HepG2 (cell line): ENCODE data around the gene WDR35. TPM values are rescaled to one million over a fixed set of nuclear protein-coding genes. Genes with fewer than 3 reads are reported as not detected.
A peak's percentile ranks its signal among the peaks of the same experiment; 100 is the strongest.

Experiments used
- ATF4 ChIP-seq, 2 experiments: fragments of 450-650 bp in 1 of 2; sonication (generic) in 1 of 2; formaldehyde crosslinking; IDR thresholded peaks; 2 replicates each; pipeline versions ENCODE4 v1.5.0 to v1.8.0; 2020 to 2022; ENCODE audit warnings: mild to moderate bottlenecking in 1 of 2, missing genetic modification reagents in 1 of 2
- CHCHD3 ChIP-seq: sonication (generic); formaldehyde crosslinking; IDR thresholded peaks from 2 replicates; pipeline ENCODE4 v1.8.0; 2022; ENCODE audit warnings: mild to moderate bottlenecking, missing genetic modification reagents, moderate library complexity
- DR1 ChIP-seq: sonication (generic); formaldehyde crosslinking; IDR thresholded peaks from 2 replicates; pipeline ENCODE4 v1.8.0; 2021; ENCODE audit warnings: mild to moderate bottlenecking, missing genetic modification reagents, inconsistent platforms
- EZH2 ChIP-seq: conservative IDR thresholded peaks from 2 replicates; pipeline ENCODE4 v1.6.1; 2012; ENCODE audit warnings: mild to moderate bottlenecking, low read depth, low read length, moderate library complexity
- GABPB1 ChIP-seq: IDR thresholded peaks from 2 replicates; pipeline ENCODE4 v1.6.1; 2016; ENCODE audit warnings: mild to moderate bottlenecking, missing genetic modification reagents, moderate library complexity, missing compliant biosample characterization
- HDAC6 ChIP-seq: fragments of 200-600 bp; sonication (generic); IDR thresholded peaks from 2 replicates; pipeline ENCODE4 v1.7.0; 2017; ENCODE audit warnings: mild to moderate bottlenecking, antibody characterized with exemption, low read length, low read depth
- KAT2B ChIP-seq: fragments of 150-350 bp; IDR thresholded peaks from 2 replicates; pipeline ENCODE4 v1.6.1; 2014; ENCODE audit warnings: low read depth, low read length, borderline replicate concordance
- MED13 ChIP-seq: sonication (generic); formaldehyde crosslinking; IDR thresholded peaks from 2 replicates; pipeline ENCODE4 v1.5.0; 2020; ENCODE audit warnings: missing genetic modification reagents
- ZBTB7A ChIP-seq: sonication (generic); formaldehyde crosslinking; IDR thresholded peaks from 2 replicates; pipeline ENCODE4 v1.8.0; 2022; ENCODE audit warnings: mild to moderate bottlenecking, missing genetic modification reagents
- ZNF24 ChIP-seq: fragments of 450-650 bp; IDR thresholded peaks from 2 replicates; pipeline ENCODE4 v1.6.1; 2017; ENCODE audit warnings: antibody characterized with exemption, mild to moderate bottlenecking
- ZNF350 ChIP-seq: sonication (generic); formaldehyde crosslinking; IDR thresholded peaks from 2 replicates; pipeline ENCODE4 v1.4.0; 2020; ENCODE audit warnings: mild to moderate bottlenecking, low read depth, missing genetic modification reagents, borderline replicate concordance
- ZNF382 ChIP-seq: sonication (generic); formaldehyde crosslinking; IDR thresholded peaks from 2 replicates; pipeline ENCODE4 v1.5.0; 2020; ENCODE audit warnings: missing genetic modification reagents, mild to moderate bottlenecking, borderline replicate concordance
- ZNF383 ChIP-seq: sonication (generic); formaldehyde crosslinking; IDR thresholded peaks from 2 replicates; pipeline ENCODE4 v1.4.0; 2020; ENCODE audit warnings: missing genetic modification reagents, mild to moderate bottlenecking, borderline replicate concordance
- ZNF562 ChIP-seq: sonication (generic); formaldehyde crosslinking; IDR thresholded peaks from 2 replicates; pipeline ENCODE4 v1.8.0; 2022; ENCODE audit warnings: missing genetic modification reagents, borderline replicate concordance
- ZNF687 ChIP-seq: sonication (generic); formaldehyde crosslinking; IDR thresholded peaks from 2 replicates; pipeline ENCODE4 v1.5.1; 2020; ENCODE audit warnings: mild to moderate bottlenecking, missing genetic modification reagents, moderate library complexity
- ZNF768 ChIP-seq: sonication (generic); formaldehyde crosslinking; IDR thresholded peaks from 2 replicates; pipeline ENCODE4 v1.4.0; 2020; ENCODE audit warnings: missing genetic modification reagents
- ZNF788 ChIP-seq: sonication (generic); formaldehyde crosslinking; IDR thresholded peaks from 2 replicates; pipeline ENCODE4 v1.5.0; 2020; ENCODE audit warnings: mild to moderate bottlenecking, missing genetic modification reagents, borderline replicate concordance
- polyA plus RNA-seq, 8 experiments: library from polyadenylated mRNA; depleted of rRNA in 3 of 8; stranded (reverse) in 7 of 8; unstranded in 1 of 8; fragments of >200 nt; fragmentation: Illumina TruSeq in 4 of 8; extraction: Trizol in 4 of 8; gene quantifications; 2 replicates each; pipeline versions ENCODE4 v1.2.1 to v1.2.3, GENCODE V29; 2011 to 2016; ENCODE audit warnings: low read depth in 4 of 8, missing spikeins in 1 of 8, mixed read lengths in 1 of 8; ENCODE audit not compliant: insufficient read depth in 1 of 8
- total RNA-seq, 5 experiments: library from RNA; depleted of rRNA; stranded (reverse); fragments of >200 nt; fragmentation: Illumina TruSeq; extraction: Trizol; gene quantifications; 2 replicates each; pipeline ENCODE4 v1.2.3, GENCODE V29; 2016; ENCODE audit warnings: low read depth in 1 of 5
- TF ChIP-seq, protein P1 (sequence below): sonication (generic); formaldehyde crosslinking; IDR thresholded peaks from 2 replicates; pipeline ENCODE4 v1.9.0; 2022; ENCODE audit warnings: missing genetic modification reagents, mild to moderate bottlenecking, borderline replicate concordance
- TF ChIP-seq, protein P2 (sequence below): sonication (generic); formaldehyde crosslinking; IDR thresholded peaks from 2 replicates; pipeline ENCODE4 v1.8.0; 2022; ENCODE audit warnings: low read depth, missing genetic modification reagents
- TF ChIP-seq, protein P3 (sequence below): sonication (generic); formaldehyde crosslinking; IDR thresholded peaks from 2 replicates; pipeline ENCODE4 v1.8.1; 2023; ENCODE audit warnings: mild to moderate bottlenecking, missing genetic modification reagents, borderline replicate concordance
- TF ChIP-seq, protein P4 (sequence below): sonication (generic); formaldehyde crosslinking; IDR thresholded peaks from 2 replicates; pipeline ENCODE4 v1.5.0; 2020; ENCODE audit warnings: missing genetic modification reagents, mild to moderate bottlenecking, borderline replicate concordance

WDR35 gene
- total and polyA plus RNA-seq, 2 of the 13 experiments (the other 11 are each of a cell fraction or from before 2014, with no cell fraction given): 11.1 to 19.6 TPM

DNA sequence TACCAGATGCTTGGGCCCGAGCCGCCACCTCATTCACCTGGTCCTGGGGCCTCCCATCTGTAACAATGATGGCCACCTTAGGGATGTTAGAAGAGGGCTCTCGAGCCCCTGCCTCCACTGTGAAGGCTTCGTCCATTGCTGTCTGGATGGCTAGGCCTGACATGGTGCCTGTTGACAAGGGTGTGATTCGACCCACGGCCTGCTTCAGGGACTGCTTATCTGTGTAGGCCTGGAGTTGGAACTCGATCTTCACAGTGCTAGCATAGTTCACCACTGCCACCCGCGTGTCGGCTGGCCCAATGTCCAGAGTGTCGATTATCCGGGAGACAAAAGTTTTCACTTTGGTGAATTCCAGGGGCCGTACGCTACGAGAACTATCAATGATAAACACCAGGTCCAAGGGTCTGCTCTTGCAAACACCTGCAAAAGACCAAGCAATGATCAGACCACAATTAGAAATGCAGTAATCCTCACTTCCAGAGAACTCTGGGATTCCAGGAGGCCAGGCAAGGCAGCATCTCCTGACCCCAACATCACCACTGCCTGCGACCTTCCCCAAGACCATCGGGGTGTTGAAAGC lies 16.1 kb upstream of the WDR35 start (continued):
- peak; percentile 96 for TF ChIP-seq ZNF687 (CRISPR knock-in tag)
- no peak for TF ChIP-seq EZH2
- TF ChIP-seq ZNF383 (CRISPR knock-in tag): no peak
- no peak for TF ChIP-seq ATF4 (CRISPR knock-in tag; IDR thresholded peaks at IDR 0.05)
- no peak for TF ChIP-seq ZNF788 (CRISPR knock-in tag)
- no peak for TF ChIP-seq GABPB1
- TF ChIP-seq CHCHD3 (CRISPR knock-in tag): no peak
- TF ChIP-seq, protein P1, sequence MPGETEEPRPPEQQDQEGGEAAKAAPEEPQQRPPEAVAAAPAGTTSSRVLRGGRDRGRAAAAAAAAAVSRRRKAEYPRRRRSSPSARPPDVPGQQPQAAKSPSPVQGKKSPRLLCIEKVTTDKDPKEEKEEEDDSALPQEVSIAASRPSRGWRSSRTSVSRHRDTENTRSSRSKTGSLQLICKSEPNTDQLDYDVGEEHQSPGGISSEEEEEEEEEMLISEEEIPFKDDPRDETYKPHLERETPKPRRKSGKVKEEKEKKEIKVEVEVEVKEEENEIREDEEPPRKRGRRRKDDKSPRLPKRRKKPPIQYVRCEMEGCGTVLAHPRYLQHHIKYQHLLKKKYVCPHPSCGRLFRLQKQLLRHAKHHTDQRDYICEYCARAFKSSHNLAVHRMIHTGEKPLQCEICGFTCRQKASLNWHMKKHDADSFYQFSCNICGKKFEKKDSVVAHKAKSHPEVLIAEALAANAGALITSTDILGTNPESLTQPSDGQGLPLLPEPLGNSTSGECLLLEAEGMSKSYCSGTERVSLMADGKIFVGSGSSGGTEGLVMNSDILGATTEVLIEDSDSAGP (CRISPR knock-in tag): no peak
- TF ChIP-seq ZBTB7A (CRISPR knock-in tag): no peak
- no peak for TF ChIP-seq ZNF768 (CRISPR knock-in tag)
- TF ChIP-seq, protein P2, sequence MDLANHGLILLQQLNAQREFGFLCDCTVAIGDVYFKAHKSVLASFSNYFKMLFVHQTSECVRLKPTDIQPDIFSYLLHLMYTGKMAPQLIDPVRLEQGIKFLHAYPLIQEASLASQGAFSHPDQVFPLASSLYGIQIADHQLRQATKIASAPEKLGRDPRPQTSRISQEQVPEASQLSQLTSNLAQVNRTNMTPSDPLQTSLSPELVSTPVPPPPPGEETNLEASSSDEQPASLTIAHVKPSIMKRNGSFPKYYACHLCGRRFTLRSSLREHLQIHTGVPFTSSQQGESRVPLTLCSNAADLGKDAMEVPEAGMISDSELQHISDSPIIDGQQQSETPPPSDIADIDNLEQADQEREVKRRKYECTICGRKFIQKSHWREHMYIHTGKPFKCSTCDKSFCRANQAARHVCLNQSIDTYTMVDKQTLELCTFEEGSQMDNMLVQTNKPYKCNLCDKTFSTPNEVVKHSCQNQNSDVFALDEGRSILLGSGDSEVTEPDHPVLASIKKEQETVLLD: no peak; the same call in 1 of the 2 replicates
- TF ChIP-seq, protein P3, sequence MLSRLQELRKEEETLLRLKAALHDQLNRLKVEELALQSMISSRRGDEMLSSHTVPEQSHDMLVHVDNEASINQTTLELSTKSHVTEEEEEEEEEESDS (CRISPR knock-in tag): no peak
- no peak for TF ChIP-seq ZNF562
- no peak for TF ChIP-seq KAT2B
- no peak; the same call in 1 of the 2 replicates for TF ChIP-seq ZNF350 (CRISPR knock-in tag)
- no peak for TF ChIP-seq HDAC6
- TF ChIP-seq ZNF24: no peak
- no peak for TF ChIP-seq DR1
- TF ChIP-seq MED13 (CRISPR knock-in tag): no peak
- TF ChIP-seq, protein P4, sequence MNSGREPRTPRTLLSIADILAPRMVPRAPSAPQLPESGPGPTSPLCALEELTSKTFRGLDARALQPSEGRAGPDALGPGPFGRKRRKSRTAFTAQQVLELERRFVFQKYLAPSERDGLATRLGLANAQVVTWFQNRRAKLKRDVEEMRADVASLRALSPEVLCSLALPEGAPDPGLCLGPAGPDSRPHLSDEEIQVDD (CRISPR knock-in tag): no peak
- TF ChIP-seq ZNF382 (CRISPR knock-in tag): no peak
